ENCODE results near the gene SFT2D1. TPM values are rescaled to one million over a fixed set of nuclear protein-coding genes. Genes with fewer than 3 reads are reported as not detected.

The SFT2D1 gene
- total and polyA plus RNA-seq, 9 of the 15 experiments (the other 6 are each of a cell fraction or from before 2014, with no cell fraction given): 54.4 to 140 (median 74.6) TPM

DNA sequence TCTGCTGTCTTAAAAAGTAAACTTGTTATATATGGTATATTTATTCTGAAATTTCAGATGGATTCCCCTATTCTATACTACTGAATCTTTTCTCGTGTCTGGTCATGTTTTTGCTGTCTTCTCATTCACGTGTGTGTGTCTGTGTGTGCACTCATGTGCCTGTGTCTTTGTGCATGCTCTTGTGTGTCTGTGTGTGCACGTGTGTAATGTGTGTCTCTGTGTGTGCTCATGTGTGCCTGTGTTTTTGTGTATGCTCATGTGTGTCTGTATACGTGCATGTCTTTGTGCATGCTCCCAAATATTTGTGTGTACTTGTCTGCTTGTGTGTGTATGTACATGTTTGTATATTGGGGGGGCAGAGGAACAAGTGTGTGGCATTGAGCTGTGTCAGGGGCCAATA is 68.2 kb downstream of the SFT2D1 start:
- no TSS peak for BruUV-seq (replicated peaks)
- Histone ChIP-seq H3K4me1 (replicated peaks in 1 of 2; ENCODE audit: control insufficient read depth in 2 of 2, insufficient read depth in 2 of 2, low read length in 2 of 2) (peaks cover 0 to 6% of the 10 kb centered on the region in 2 experiments; a peak in 1 of 5 replicates), H3K9ac (ENCODE audit: insufficient read depth in 1 of 2, low read depth in 2 of 2, low read length in 2 of 2) (no peak overlapping the region), H3K9me3 (replicated peaks; ENCODE audit: control insufficient read depth, insufficient read depth, low read depth, low read length) (no peaks in the 10 kb centered on the region), H3K4me3 (no peak overlapping the region), H3K36me3 (ENCODE audit: control insufficient read depth, insufficient read depth, low read length) (no peaks in the 10 kb centered on the region), H3K27ac (ENCODE audit: extremely low read depth, low read depth, low read length) (no peak overlapping the region), H3K27me3 (ENCODE audit: control insufficient read depth in 2 of 2, insufficient read depth in 2 of 2, low read length in 2 of 2) (peaks cover 23 to 60% of the 10 kb centered on the region in 2 experiments), H3K4me2 (ENCODE audit: insufficient read depth, low read length) (no peak overlapping the region), H3K79me2 (ENCODE audit: control insufficient read depth, insufficient read depth, low read length) (no peaks in the 10 kb centered on the region), H2AFZ (ENCODE audit: low read depth, low read length) (no peak overlapping the region), H3K9me1 (ENCODE audit: control insufficient read depth, insufficient read depth, low read length) (no peaks in the 10 kb centered on the region), H4K20me1 (replicated peaks; ENCODE audit: control insufficient read depth, insufficient read depth, low read length) (0 out of 2 replicates have a peak, but pooled peaks cover 2% of the 10 kb centered on the region)
- intact Hi-C loops (cut with micrococcal nuclease) (loop anchor here (5.0 to 10.0 kb wide), 3 partner anchors 387 to 501 kb away; no protein-coding TSS in a partner anchor), in situ Hi-C loops (cut with MboI) (loop anchor here (5.0 kb wide), 1 partner anchor 113 kb away; no protein-coding TSS in a partner anchor)
- ATAC-seq (no peak), DNase-seq (ENCODE audit: extremely low read depth in 1 of 4, low spot score in 3 of 4) (no peak), FAIRE-seq (no peak)
- ChIA-PET CTCF (ENCODE audit: low intra/inter-chr PET ratio) (interaction anchor here (4.1 kb wide), 1 partner anchor 127 kb away, joined by 37 read pairs; no protein-coding TSS in a partner anchor), POLR2A (no interaction called here)
- 0% methylated on average over 4 of the region's 4 CpGs for WGBS (ENCODE audit: insufficient coverage, low coverage, missing lambda C conversion rate)
- TF ChIP-seq ZNF140 (CRISPR knock-in tag; IDR thresholded peaks at IDR 0.05) (no peak), SMARCE1 (IDR thresholded peaks at IDR 0.05) (no peak), PHF20 (IDR thresholded peaks at IDR 0.05; ENCODE audit: partially characterized antibody) (no peak), ZNF175 (CRISPR knock-in tag; IDR thresholded peaks at IDR 0.05; ENCODE audit: low read depth) (no peak), KLF10 (CRISPR knock-in tag; IDR thresholded peaks at IDR 0.05) (no peak), MEF2D (tag; conservative IDR thresholded peaks at IDR 0.05; ENCODE audit: low read depth) (no peak), ZNF347 (CRISPR knock-in tag; IDR thresholded peaks at IDR 0.05; ENCODE audit: low read depth) (no peak), SP1 (CRISPR knock-in tag; IDR thresholded peaks at IDR 0.05) (no peak), ZBTB7A (IDR thresholded peaks at IDR 0.05; ENCODE audit: borderline replicate concordance, control insufficient read depth, low read depth, low read length) (no peak), GATAD2A (IDR thresholded peaks at IDR 0.05) (no peak), NFE2L1 (tag; IDR thresholded peaks at IDR 0.05; ENCODE audit: borderline replicate concordance, low read depth) (no peak), ZNF696 (CRISPR knock-in tag; conservative IDR thresholded peaks at IDR 0.05) (no peak), ZNF583 (CRISPR knock-in tag; IDR thresholded peaks at IDR 0.05) (no peak), ASH1L (IDR thresholded peaks at IDR 0.05; ENCODE audit: borderline replicate concordance, low read depth, partially characterized antibody) (no peak), TAF7 (tag; IDR thresholded peaks at IDR 0.05) (no peak)
- TF ChIP-seq, protein P1, sequence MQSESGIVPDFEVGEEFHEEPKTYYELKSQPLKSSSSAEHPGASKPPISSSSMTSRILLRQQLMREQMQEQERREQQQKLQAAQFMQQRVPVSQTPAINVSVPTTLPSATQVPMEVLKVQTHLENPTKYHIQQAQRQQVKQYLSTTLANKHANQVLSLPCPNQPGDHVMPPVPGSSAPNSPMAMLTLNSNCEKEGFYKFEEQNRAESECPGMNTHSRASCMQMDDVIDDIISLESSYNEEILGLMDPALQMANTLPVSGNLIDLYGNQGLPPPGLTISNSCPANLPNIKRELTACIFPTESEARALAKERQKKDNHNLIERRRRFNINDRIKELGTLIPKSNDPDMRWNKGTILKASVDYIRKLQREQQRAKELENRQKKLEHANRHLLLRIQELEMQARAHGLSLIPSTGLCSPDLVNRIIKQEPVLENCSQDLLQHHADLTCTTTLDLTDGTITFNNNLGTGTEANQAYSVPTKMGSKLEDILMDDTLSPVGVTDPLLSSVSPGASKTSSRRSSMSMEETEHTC (IDR thresholded peaks at IDR 0.05): no peak
- TF ChIP-seq, protein P2, sequence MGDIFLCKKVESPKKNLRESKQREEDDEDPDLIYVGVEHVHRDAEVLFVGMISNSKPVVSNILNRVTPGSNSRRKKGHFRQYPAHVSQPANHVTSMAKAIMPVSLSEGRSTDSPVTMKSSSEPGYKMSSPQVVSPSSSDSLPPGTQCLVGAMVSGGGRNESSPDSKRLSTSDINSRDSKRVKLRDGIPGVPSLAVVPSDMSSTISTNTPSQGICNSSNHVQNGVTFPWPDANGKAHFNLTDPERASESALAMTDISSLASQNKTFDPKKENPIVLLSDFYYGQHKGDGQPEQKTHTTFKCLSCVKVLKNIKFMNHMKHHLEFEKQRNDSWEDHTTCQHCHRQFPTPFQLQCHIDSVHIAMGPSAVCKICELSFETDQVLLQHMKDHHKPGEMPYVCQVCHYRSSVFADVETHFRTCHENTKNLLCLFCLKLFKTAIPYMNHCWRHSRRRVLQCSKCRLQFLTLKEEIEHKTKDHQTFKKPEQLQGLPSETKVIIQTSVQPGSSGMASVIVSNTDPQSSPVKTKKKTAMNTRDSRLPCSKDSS (IDR thresholded peaks at IDR 0.05; ENCODE audit: low read depth, partially characterized antibody): no peak
- TF ChIP-seq, protein P3, sequence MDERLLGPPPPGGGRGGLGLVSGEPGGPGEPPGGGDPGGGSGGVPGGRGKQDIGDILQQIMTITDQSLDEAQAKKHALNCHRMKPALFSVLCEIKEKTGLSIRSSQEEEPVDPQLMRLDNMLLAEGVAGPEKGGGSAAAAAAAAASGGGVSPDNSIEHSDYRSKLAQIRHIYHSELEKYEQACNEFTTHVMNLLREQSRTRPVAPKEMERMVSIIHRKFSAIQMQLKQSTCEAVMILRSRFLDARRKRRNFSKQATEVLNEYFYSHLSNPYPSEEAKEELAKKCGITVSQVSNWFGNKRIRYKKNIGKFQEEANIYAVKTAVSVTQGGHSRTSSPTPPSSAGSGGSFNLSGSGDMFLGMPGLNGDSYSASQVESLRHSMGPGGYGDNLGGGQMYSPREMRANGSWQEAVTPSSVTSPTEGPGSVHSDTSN (CRISPR knock-in tag; IDR thresholded peaks at IDR 0.05; ENCODE audit: low read depth): no peak
- TF ChIP-seq, protein P3 (tag; conservative IDR thresholded peaks at IDR 0.05; ENCODE audit: low read depth): no peak
